Left kidney (tissue), 2 donors: ENCODE measurements around the gene SLC25A25. TPM values are rescaled to one million over a fixed set of nuclear protein-coding genes. Genes with fewer than 3 reads are reported as not detected.
A peak's percentile ranks its signal among the peaks of the same experiment; 100 is the strongest.

ENCODE experiments used
- DNase-seq: peaks from one replicate; pipeline ENCODE4 v3.0.0-alpha.2; 2013
- polyA plus RNA-seq: library from polyadenylated mRNA; unstranded; fragments of 120-200 nt; gene quantifications from one replicate; pipeline ENCODE4 v1.2.1, GENCODE V29; 2013; ENCODE audit not compliant: insufficient read length

The SLC25A25 gene
- polyA plus RNA-seq, 1 donor = 12.9 TPM

- no peak for DNase-seq
Measured at GRCh38 chr9:128096616-128097536, 28.8 kb downstream of the SLC25A25 start.

GRCh38 chr9:128097543-128098296, 29.7 kb downstream of the SLC25A25 start:
- DNase-seq = no peak

DNA sequence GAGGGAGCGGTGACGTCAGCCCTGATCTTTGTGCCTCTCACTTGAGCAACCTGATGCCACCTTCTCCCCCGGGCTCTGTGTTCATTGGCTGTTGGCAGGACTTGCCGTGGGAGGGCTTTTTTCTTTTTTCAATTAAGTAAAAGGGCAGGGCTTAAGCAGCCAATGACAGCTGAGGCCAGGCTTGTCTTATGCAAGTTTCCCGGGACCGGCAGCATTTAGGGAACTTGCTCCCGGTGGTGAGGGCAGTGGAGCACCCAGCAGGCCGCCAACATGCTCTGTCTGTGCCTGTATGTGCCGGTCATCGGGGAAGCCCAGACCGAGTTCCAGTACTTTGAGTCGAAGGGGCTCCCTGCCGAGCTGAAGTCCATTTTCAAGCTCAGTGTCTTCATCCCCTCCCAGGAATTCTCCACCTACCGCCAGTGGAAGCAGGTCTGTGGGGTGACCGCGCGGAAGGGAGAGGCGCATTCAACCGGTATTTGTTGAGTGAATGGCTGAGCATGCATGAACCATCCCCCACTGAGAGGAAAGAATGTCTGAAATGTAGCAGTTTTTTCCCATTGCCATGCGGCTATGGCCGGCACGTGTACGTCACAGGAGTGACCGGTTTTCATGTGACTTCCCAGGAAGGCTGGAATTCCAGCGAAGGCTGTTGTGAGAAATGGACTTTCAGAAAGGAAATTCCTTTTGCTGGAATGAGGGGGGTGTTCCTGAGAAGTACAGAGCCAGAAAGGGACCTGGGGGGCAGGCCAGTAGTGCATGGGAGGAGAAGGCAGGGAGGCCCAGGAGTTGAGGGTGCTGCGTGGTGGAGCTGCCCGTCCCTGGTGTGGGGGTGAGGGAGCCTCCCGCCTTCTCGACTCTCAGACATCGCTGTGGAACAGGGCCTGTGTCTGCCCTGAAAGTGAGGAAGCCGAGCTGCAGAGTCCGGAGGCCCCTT, 30.5 kb downstream of the SLC25A25 start:
- DNase-seq = peak; percentile 96

DNA sequence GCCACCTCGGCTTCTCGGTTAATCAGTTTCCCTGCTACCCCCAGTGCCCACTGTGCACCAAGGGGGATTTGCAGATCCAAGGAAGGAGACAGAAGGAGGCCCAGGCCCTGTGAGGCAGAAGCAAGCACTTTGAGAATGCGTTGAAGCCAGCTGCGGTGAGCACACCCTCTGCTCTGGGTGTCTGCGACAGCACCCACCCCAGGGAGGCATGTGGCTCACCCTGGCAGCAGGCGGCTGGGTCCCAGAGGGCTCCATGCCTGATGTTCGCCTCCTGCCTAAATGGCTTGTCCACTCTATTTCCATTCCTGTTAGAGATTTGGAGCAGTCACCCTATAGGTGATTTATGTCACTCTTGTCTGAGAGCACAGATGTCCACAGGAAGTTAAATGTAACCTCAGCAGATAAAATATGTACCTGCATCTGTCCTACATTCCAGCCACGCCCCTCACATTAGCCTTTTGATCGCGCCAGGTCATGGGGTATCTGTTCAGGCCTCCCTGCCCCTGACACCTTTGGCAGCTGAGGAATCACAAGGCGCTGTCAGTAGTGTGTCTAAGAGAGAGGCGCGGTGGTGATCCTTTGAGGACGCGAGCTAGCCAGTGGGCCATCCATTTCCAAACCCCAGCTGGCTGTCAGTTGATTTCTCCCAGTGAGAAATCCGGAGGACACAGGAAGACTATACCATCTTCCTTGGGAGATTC, 31.3 kb downstream of the SLC25A25 start:
- DNase-seq = no peak

DNA sequence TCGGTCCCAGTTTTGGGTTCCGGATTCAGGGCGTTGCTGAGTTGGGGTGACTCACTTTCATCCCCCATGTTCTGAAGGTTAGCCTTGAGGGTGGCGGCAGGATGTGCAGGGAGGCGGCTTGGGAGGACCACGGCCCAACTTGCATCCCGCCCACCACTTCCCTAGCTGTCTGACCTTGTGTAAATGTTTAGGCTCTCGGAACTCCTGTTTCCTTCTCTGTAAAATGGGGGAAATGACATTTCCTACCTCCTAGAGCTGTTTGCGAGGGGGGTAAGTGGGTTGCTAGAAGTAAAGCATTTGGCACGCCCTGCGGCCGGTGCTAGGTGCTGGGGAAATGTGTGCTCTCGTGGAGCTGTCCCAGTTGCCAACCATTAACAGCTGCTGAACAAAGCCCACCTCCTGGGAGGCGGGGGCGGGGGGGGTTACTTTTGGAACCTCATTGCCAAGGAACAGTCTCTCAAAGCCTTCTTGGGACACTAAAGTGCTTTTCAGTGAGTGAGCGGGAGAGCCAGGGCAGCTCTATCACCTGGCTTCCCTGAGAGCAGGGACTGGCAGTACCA, 32.0 kb downstream of the SLC25A25 start:
- no peak for DNase-seq

DNA sequence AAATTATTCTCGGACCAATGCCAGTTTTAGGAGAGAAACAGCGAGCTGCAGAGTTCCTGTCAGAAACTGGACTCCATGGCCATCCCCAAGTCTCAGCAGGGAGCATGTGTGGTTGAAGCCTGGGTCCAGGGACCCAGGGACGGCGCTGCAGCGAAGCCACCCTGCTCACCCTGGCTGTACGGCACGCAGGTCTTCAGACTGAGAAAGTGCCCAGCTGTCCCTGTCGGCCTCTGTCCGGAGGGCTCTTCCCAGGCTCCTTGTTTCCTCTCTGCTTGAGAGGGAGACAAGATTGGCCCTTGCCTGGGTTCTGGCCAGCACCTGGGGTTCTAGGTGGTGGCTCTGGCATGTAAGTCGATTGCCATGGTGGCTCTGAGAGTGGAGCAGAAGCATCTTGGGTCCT, 32.5 kb downstream of the SLC25A25 start:
- DNase-seq = no peak

GRCh38 chr9:128101231-128101661, 33.2 kb downstream of the SLC25A25 start:
- no peak for DNase-seq

- no peak for DNase-seq
Measured at GRCh38 chr9:128101690-128102089, 33.7 kb downstream of the SLC25A25 start.

- DNase-seq = no peak
Measured at GRCh38 chr9:128102196-128102595, 34.2 kb downstream of the SLC25A25 start.

GRCh38 chr9:128102861-128103588, 35.0 kb downstream of the SLC25A25 start:
- DNase-seq = no peak

DNA sequence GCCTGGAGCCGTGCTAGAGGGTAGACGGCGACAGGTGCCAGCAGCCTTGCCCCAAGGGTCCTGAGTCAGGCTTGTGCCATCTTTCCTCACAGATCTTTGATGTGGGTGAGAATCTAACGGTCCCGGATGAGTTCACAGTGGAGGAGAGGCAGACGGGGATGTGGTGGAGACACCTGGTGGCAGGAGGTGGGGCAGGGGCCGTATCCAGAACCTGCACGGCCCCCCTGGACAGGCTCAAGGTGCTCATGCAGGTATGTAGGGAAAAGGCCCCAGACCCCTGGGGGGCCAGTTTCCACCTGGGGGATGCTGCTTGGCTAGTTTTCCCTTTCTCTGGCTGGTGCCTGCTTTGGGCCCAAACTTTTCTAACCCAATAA, 35.5 kb downstream of the SLC25A25 start:
- no peak for DNase-seq

DNA sequence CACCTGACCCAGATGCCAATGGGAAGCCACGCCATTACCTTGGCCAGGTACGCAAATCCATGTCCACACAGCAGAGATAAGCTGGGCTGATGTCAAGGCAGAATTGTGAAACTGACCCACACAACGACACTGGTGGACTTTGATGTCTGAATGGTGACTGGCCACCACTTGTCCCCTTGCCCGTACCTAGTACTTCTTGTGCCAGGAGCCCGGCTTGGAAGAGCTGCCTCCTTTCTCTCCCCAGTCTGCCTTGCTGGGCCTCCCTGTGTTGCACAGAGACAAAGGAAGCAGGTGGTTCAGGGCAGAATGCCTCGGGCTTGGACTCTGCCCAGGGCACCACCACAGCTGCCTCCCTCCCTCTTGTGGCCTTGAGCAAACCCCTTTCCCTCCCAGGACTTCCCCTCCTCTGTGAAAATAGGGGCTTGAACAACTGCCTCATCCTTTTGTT, 36.2 kb downstream of the SLC25A25 start:
- DNase-seq = no peak

- DNase-seq = no peak
Measured at GRCh38 chr9:128105538-128106175, 37.6 kb downstream of the SLC25A25 start.

- DNase-seq = no peak
Measured at GRCh38 chr9:128106181-128106939, 38.3 kb downstream of the SLC25A25 start.

DNA sequence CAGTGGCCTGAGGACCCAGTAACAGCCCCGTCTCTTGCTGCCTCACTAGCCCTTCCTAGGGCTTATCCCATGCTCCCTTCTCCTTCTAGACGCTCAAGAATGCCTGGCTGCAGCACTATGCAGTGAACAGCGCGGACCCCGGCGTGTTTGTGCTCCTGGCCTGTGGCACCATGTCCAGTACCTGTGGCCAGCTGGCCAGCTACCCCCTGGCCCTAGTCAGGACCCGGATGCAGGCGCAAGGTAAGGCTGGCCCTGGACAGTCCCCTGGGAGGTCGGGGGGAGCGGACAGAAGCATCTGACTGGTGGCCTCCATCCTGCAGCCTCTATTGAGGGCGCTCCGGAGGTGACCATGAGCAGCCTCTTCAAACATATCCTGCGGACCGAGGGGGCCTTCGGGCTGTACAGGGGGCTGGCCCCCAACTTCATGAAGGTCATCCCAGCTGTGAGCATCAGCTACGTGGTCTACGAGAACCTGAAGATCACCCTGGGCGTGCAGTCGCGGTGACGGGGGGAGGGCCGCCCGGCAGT, 39.0 kb downstream of the SLC25A25 start:
- DNase-seq = no peak

DNA sequence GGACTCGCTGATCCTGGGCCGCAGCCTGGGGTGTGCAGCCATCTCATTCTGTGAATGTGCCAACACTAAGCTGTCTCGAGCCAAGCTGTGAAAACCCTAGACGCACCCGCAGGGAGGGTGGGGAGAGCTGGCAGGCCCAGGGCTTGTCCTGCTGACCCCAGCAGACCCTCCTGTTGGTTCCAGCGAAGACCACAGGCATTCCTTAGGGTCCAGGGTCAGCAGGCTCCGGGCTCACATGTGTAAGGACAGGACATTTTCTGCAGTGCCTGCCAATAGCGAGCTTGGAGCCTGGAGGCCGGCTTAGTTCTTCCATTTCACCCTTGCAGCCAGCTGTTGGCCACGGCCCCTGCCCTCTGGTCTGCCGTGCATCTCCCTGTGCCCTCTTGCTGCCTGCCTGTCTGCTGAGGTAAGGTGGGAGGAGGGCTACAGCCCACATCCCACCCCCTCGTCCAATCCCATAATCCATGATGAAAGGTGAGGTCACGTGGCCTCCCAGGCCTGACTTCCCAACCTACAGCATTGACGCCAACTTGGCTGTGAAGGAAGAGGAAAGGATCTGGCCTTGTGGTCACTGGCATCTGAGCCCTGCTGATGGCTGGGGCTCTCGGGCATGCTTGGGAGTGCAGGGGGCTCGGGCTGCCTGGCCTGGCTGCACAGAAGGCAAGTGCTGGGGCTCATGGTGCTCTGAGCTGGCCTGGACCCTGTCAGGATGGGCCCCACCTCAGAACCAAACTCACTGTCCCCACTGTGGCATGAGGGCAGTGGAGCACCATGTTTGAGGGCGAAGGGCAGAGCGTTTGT, 39.6 kb downstream of the SLC25A25 start:
- no peak for DNase-seq

GRCh38 chr9:128108269-128109049, 40.4 kb downstream of the SLC25A25 start:
- DNase-seq = no peak
